CD14-positive monocyte (primary cell): Measurements from ENCODE around the gene SCAF8. TPM values are rescaled to one million over a fixed set of nuclear protein-coding genes. Genes with fewer than 3 reads are reported as not detected.
A peak's percentile ranks its signal among the peaks of the same experiment; 100 is the strongest.

Experiments used
- DNase-seq, 3 donors: peaks; one replicate each; pipeline ENCODE4 v3.0.0-alpha.2; 2011 to 2022
- H2AFZ ChIP-seq: 2 replicates; pipeline ENCODE4 v1.6.0; 2012; ENCODE audit warnings: mild to moderate bottlenecking, low read depth, low read length, inconsistent platforms; ENCODE audit not compliant: insufficient read depth, poor library complexity, severe bottlenecking
- H3K27ac ChIP-seq, 2 donors: 1 replicate in 1 of 2; 2 replicates in 1 of 2; pipeline ENCODE4 v1.5.1; 2012 to 2013; ENCODE audit warnings: low read length in 2 of 2, control low read depth in 1 of 2, inconsistent platforms in 1 of 2, low read depth in 1 of 2, mild to moderate bottlenecking in 1 of 2
- H3K27me3 ChIP-seq, 2 donors: one replicate each; pipeline versions ENCODE4 v1.6.0 to v1.6.1; 2011 to 2013; ENCODE audit warnings: low read length in 2 of 2; ENCODE audit not compliant: control insufficient read depth in 2 of 2, insufficient read depth in 2 of 2
- H3K36me3 ChIP-seq, 2 donors: replicated peaks in 1 of 2; 1 replicate in 1 of 2; 2 replicates in 1 of 2; pipeline versions ENCODE4 v1.5.1 to v1.6.1; 2012 to 2013; ENCODE audit warnings: low read length in 2 of 2, control low read depth in 1 of 2, inconsistent platforms in 1 of 2, mild to moderate bottlenecking in 1 of 2; ENCODE audit not compliant: insufficient read depth in 2 of 2, control insufficient read depth in 1 of 2
- H3K4me1 ChIP-seq, 2 donors: 1 replicate in 1 of 2; 2 replicates in 1 of 2; pipeline versions ENCODE4 v1.5.1 to v1.6.1; 2012 to 2013; ENCODE audit warnings: low read length in 2 of 2, control low read depth in 1 of 2, inconsistent platforms in 1 of 2, mild to moderate bottlenecking in 1 of 2, moderate library complexity in 1 of 2; ENCODE audit not compliant: insufficient read depth in 2 of 2, control insufficient read depth in 1 of 2
- H3K4me2 ChIP-seq: replicated peaks from 2 replicates; pipeline ENCODE3; 2012; ENCODE audit warnings: low read length, moderate library complexity, mild to moderate bottlenecking; ENCODE audit not compliant: poor library complexity, severe bottlenecking; ENCODE audit errors: extremely low read depth
- H3K4me3 ChIP-seq, 3 experiments: fragments of 200-600 bp in 1 of 3; sonication (generic) in 1 of 3; replicated peaks in 1 of 3; 1 replicate in 2 of 3; 2 replicates in 1 of 3; pipeline ENCODE4 v1.5.1; 2011 to 2013; ENCODE audit warnings: low read length in 3 of 3, mild to moderate bottlenecking in 3 of 3, control low read depth in 2 of 3, low read depth in 2 of 3, inconsistent platforms in 1 of 3, moderate library complexity in 1 of 3
- H3K79me2 ChIP-seq: 2 replicates; pipeline ENCODE4 v1.6.0; 2012; ENCODE audit warnings: mild to moderate bottlenecking, control low read depth, inconsistent platforms, low read length, moderate library complexity; ENCODE audit not compliant: insufficient read depth
- H3K9ac ChIP-seq: 2 replicates; pipeline ENCODE4 v1.6.0; 2017; ENCODE audit warnings: low read length, mild to moderate bottlenecking; ENCODE audit not compliant: insufficient read depth, poor library complexity, severe bottlenecking
- H3K9me3 ChIP-seq, 2 donors: replicated peaks in 1 of 2; 1 replicate in 1 of 2; 2 replicates in 1 of 2; pipeline versions ENCODE4 v1.5.1 to v1.6.1; 2012 to 2013; ENCODE audit warnings: low read length in 2 of 2, control low read depth in 1 of 2; ENCODE audit not compliant: control insufficient read depth in 1 of 2, insufficient read depth in 1 of 2
- H4K20me1 ChIP-seq: 2 replicates; pipeline ENCODE4 v1.6.0; 2012; ENCODE audit warnings: mild to moderate bottlenecking, low read length, control low read depth, moderate library complexity; ENCODE audit not compliant: insufficient read depth
- H3K27ac Mint-ChIP-seq, 7 donors: one replicate each; pipeline ENCODE4 v1.8.0; 2020; ENCODE audit warnings: mild to moderate bottlenecking in 7 of 7, mixed read lengths in 7 of 7, moderate library complexity in 6 of 7, inconsistent platforms in 2 of 7
- H3K27me3 Mint-ChIP-seq, 3 donors: one replicate each; pipeline ENCODE4 v1.8.0; 2021 to 2022; ENCODE audit warnings: low read depth in 3 of 3, mild to moderate bottlenecking in 3 of 3, mixed read lengths in 3 of 3, moderate library complexity in 3 of 3, inconsistent platforms in 1 of 3
- H3K36me3 Mint-ChIP-seq, 2 donors: one replicate each; pipeline ENCODE4 v1.8.0; 2020; ENCODE audit warnings: mixed read lengths in 2 of 2, inconsistent platforms in 1 of 2, mild to moderate bottlenecking in 1 of 2
- H3K4me1 Mint-ChIP-seq: one replicate; pipeline ENCODE4 v1.8.0; 2020; ENCODE audit warnings: mild to moderate bottlenecking, mixed read lengths
- H3K4me3 Mint-ChIP-seq, 2 donors: one replicate each; pipeline ENCODE4 v1.8.0; 2020; ENCODE audit warnings: mild to moderate bottlenecking in 2 of 2, mixed read lengths in 2 of 2, moderate library complexity in 1 of 2
- H3K9me3 Mint-ChIP-seq, 7 donors: one replicate each; pipeline ENCODE4 v1.8.0; 2020 to 2022; ENCODE audit warnings: mixed read lengths in 7 of 7, mild to moderate bottlenecking in 6 of 7, moderate library complexity in 6 of 7, inconsistent platforms in 2 of 7
- CTCF ChIP-seq: fragments of 200-600 bp; IDR thresholded peaks from one replicate; pipeline ENCODE4 v1.8.0; 2022; ENCODE audit warnings: antibody characterized with exemption, mild to moderate bottlenecking
- WGBS: methylation state at CpG from one replicate; pipeline ENCODE4 v1.1.5; 2013; ENCODE audit warnings: missing lambda C conversion rate; ENCODE audit not compliant: insufficient coverage; 5-methylcytosine and 5-hydroxymethylcytosine counted together
- intact Hi-C, 2 donors: fragments of 100-400 bp; cut with micrococcal nuclease; formaldehyde crosslinking; loops; one replicate each; pipeline versions ENCODE4 v1.15.0 to v1.15.1; 2023
- polyA plus RNA-seq, 3 donors: library from polyadenylated mRNA; depleted of rRNA in 1 of 3; unstranded in 2 of 3; stranded (reverse) in 1 of 3; fragments of 300-500 nt in 2 of 3; fragments of >200 nt in 1 of 3; fragmentation: Illumina TruSeq in 2 of 3; gene quantifications; 1 replicate in 2 of 3; 2 replicates in 1 of 3; pipeline ENCODE4 v1.2.3, GENCODE V29; 2012 to 2021

SCAF8 gene
- polyA plus RNA-seq, 3 donors, result 2.8 to 18.5 (median 4.2) TPM

GRCh38 chr6:154785075-154785474, 51.9 kb downstream of the SCAF8 start:
- Mint-ChIP-seq H3K9me3 (peaks cover 0 to 2% (median 0%) of the 10 kb centered on the region in 7 donors), H3K36me3 (peaks cover 38 to 73% of the 10 kb centered on the region in 2 donors), H3K27ac (no peak overlapping the region), H3K4me3 (no peak overlapping the region), H3K27me3 (no peaks in the 10 kb centered on the region), H3K4me1 (no peaks in the 10 kb centered on the region)
- intact Hi-C loops, result no loop called here
- no peak for TF ChIP-seq CTCF
- peaks cover 73% of the 10 kb centered on the region for H3K79me2 ChIP-seq
- no peaks in the 10 kb centered on the region for H3K4me1 ChIP-seq
- no peaks in the 10 kb centered on the region for H3K27me3 ChIP-seq
- DNase-seq, result no peak
- no peak overlapping the region for H2AFZ ChIP-seq
- H3K4me2 ChIP-seq, result no peak overlapping the region
- WGBS, result no CpG with 5 or more reads among the region's 2 CpGs
- peaks cover 22 to 75% of the 10 kb centered on the region in 2 donors for H3K36me3 ChIP-seq
- H3K9ac ChIP-seq, result no peak overlapping the region
- H3K9me3 ChIP-seq, result no peaks in the 10 kb centered on the region
- peaks cover 77% of the 10 kb centered on the region for H4K20me1 ChIP-seq
- no peak overlapping the region for H3K4me3 ChIP-seq
- H3K27ac ChIP-seq, result no peak overlapping the region

DNA sequence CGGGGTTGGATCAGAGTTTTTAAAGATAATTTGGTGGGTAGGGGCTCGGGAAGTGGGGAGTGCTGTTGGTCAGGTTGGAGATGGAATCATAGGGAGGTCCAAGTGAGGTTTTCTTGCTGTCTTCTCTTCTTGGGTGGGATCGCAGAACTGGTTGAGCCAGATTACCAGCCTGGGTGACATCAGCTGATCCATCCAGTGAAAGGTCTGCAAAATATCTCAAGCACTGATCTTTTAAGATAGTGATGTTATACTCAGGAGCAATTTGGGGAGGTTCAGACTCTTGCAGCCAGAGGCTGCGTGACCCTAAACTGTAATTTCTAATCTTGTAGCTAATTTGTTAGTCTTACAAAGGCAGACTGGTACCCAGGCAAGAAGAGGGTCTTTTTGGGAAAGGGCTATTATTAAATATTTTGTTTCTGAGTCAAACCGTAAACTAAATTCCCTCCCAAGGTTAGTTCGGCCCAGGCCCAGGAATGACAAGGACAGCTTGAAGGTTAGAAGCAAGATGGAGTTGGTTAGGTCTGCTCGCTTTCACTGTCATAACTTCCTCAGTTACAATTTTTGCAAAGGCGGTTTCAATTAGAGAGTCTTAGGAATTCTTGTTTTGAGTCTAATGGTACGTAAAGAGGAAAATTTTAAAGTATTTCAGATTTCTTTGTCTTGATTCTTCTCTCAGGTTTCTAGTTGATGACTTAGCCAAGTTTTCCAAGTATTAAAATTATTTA, 53.1 kb downstream of the SCAF8 start:
- 100% methylated on average over 1 of the region's 9 CpGs for WGBS
- no peaks in the 10 kb centered on the region for H3K27me3 ChIP-seq
- intact Hi-C loops, result no loop called here
- H3K79me2 ChIP-seq, result peaks cover 74% of the 10 kb centered on the region
- no peak for DNase-seq
- peaks cover 75% of the 10 kb centered on the region for H4K20me1 ChIP-seq
- H3K4me2 ChIP-seq, result no peak overlapping the region
- peaks cover 0 to under 1% of the 10 kb centered on the region in 2 donors for H3K4me1 ChIP-seq
- H3K9me3 ChIP-seq, result no peaks in the 10 kb centered on the region
- TF ChIP-seq CTCF, result no peak
- H3K4me3 ChIP-seq, result no peak overlapping the region
- Mint-ChIP-seq H3K27ac (peak overlapping the region in 5 of 7 donors; percentile 2 to 43 (median 32)), H3K4me3 (no peak overlapping the region), H3K4me1 (peaks cover under 1% of the 10 kb centered on the region), H3K27me3 (no peaks in the 10 kb centered on the region), H3K9me3 (peaks cover 0 to 2% (median 0%) of the 10 kb centered on the region in 7 donors), H3K36me3 (peaks cover 31 to 62% of the 10 kb centered on the region in 2 donors)
- peaks cover 23 to 63% of the 10 kb centered on the region in 2 donors for H3K36me3 ChIP-seq
- H3K9ac ChIP-seq, result no peak overlapping the region
- no peak overlapping the region for H2AFZ ChIP-seq
- no peak overlapping the region for H3K27ac ChIP-seq
